HG02970 (cell line): ENCODE data around the gene TRIP13.

Experiments
- ATAC-seq: cut with Tn5 transposase; IDR thresholded peaks from one replicate; pipeline ENCODE4 v1.9.1; 2021; ENCODE audit warnings: mild to moderate bottlenecking, moderate library complexity, moderate number of reproducible peaks; ENCODE audit not compliant: unreplicated experiment, low FRiP score

The TRIP13 gene

DNA sequence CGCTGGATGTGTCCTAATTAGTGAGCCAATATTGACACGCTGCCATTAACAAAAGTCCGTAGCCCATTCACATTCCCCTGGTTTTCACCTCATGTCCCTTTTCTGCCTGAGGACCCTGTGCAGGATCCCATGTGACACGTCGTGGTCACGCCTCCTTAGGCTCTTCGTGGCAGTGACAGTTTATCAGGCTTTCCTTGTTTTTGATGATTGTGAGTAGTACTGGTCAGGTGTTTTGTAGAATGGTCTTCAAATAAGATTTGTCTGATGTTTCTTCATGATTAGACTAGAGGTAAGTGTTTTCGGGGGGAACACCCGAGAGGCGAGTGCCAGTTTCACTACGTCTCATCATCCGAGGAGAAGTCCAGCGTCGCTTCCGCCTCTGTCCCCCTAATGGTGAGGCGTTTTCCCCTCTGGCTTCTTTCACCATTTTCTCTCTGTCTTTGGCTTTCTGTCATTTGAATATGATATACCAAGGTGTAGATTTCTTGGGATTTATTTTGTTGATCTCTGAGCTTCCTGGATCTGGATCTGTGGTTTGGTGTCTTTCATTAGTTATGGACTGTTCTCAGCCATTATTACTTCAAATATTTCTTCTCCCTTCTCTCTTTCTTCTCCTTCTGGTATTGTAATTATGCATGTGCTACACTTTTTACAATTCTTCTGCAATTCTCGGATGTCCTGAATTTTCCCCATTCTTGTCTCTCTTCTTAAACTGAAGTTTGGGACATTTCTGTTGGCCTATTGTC is 57.3 kb downstream of the TRIP13 start:
- no peak for ATAC-seq

- no peak for ATAC-seq
Observed at GRCh38 chr5:951940-952596, 59.4 kb downstream of the TRIP13 start.

- no peak for ATAC-seq
Observed at GRCh38 chr5:952597-953271, 60.0 kb downstream of the TRIP13 start.

GRCh38 chr5:953535-954449 is 61.1 kb downstream of the TRIP13 start:
- ATAC-seq, result no peak

DNA sequence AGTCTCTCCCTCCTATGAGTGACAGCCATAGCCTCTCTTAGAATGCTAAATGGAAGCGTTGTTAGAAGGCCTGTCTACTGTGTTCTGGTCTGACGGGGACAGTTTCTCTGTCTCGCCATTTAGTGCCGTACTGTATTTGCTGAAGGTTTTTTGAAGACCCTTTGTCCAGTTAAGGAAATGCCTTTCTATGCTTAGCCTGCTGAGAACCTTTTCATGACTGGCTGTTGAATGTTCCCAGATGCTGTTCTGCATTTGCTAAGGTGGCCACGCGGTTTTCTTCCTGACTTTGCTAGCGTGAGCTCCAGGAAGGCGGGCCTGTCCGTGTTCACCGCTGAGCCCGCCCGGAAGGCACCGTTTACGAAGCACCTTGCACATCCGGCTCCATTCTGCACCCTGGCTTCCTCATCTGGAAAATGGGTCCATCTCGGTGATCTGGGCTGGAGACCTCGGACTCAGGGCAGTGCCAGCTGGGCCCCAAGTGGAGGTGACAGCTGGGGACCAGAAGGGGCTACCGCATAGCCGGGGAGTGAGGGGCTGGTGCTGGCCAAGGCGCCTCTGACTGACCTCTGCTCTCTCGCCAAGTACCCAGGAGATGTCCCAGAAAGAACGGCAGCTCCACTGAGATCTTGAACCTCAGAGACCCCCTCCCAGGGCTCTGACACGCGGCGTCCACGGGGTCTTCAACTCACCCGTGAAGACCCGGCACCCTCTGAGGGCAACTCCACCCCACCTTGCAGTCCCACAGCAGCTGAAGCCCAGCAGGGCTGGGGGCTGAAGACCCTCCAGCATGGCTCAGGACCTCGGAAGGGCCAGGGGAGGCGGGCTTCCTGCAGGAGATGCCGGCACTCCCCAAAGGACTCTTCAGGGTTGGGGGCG is 63.4 kb downstream of the TRIP13 start:
- no peak for ATAC-seq

DNA sequence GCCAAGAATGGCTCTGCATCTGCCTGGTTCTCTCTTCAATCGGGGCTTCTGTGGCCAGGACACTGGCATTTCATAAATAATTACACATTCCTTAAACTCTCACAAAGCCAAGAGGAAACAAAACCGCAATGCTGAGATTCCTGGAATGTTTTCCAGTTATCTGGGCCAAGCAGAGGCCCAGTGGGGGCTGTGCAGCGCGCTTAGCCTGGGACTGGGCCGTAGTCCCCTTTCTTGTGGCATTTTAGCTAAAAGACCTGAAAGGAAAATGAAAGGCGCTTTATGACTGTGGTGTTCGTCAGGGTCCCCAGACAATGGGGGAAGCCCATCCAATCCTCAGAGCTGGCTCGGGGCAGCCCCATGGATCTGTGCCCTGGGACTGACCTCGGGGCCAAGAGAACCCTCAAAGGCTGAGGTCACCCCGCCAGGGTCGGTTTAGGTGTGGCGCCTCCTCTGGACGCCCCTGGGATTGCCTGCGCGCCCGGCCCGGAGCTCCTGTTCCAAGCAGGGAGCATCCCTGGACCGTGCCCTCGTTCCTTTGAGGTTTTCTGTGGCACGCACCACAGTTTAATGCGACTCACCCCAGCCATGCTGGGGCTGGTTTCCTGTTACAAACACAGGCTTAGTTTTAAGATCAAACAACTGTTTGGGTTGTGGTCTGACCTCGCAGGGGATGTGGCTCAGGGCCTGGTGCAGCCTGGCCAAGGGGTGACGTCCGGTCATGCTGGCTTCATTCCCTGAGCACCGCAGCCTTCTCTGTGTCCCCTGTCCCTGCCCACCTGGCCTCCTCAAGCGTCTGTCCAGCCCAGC is 64.5 kb downstream of the TRIP13 start:
- ATAC-seq, result peak; percentile 66

GRCh38 chr5:957748-958485 is 65.2 kb downstream of the TRIP13 start:
- ATAC-seq, result no peak

DNA sequence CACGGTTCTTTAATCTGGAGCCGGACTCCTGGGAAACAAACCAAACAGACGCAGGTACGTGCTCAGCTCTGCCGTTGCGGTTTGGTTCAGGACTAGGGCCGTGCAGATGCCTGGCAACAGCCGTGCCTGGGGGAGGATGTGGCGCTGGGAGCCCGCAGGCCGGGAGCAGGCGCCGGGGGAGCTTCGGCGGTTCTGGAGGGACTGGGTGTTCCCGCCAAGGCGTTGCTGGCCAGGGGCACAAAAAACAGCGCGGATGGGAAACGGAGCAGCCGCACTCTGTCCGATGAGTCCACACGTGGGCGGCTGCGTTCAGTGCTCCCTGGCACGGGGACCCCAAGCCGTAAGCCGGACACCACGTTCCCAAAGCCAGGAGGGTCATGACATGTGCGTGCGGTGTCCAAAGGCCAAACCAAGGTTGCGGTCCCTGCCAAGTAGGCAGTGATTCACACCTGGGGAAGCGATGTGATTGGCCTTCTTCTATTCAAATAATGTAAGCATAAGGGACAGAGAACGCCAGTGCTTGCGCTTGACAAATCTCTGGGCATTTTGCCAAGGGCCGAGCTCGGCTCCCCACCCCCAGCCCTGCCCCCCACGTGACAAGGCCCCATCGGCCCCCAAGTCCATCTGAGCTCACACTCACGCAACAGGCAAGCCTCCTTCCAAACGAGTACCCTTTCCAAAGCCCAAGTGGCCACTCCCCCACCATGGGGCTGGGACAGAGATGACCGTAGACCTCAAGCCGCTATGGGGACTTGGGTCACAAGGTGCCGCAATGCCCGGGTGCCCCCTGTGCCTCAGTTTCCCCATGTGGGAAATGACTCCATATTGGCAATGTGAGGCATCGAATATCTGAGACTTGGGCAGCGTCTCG is 66.3 kb downstream of the TRIP13 start:
- no peak for ATAC-seq

GRCh38 chr5:959581-960531 is 67.2 kb downstream of the TRIP13 start:
- no peak for ATAC-seq

DNA sequence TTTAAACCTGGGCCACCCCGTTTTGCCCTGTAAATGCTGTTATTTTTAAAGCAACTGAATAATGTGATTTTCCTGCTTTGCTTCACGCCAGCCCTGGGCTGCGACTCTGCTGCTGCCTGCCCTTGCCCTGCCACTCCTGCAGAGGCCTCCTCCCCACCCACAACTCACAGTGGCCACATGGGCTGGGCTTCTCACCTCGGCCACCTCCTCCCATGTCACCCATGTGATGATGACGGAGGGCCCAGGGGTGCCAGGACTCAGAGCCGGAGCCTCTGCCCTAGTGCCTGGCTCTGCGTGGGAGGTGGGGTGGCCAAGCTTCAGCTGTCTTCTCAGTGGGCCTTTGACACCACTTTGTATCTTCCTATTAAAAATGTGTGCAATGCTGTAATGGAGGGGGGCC is 67.9 kb downstream of the TRIP13 start:
- no peak for ATAC-seq

- no peak for ATAC-seq
Observed at GRCh38 chr5:961002-961710, 68.5 kb downstream of the TRIP13 start.

- ATAC-seq, result no peak
Observed at GRCh38 chr5:961711-962240, 69.1 kb downstream of the TRIP13 start.

DNA sequence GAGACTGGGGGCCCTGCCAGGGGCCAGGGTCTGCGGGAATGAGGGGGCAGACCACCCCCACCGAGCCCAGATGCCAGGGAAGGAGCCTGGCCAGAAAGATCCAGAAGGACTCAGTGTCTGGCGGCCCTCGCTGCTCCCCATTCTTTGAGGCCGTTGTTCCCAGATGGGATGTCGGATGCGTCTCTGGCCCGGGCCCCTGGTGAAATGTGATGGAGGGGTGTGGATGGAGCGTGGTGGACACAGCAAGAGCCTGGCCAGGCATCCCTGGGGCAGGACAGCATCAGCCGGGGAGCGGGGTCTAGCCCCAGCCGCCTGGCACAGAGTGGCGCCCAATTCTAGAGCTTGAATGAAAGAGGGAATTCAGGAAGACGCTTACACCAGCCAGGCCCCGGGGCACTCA is 69.7 kb downstream of the TRIP13 start:
- ATAC-seq, result no peak

DNA sequence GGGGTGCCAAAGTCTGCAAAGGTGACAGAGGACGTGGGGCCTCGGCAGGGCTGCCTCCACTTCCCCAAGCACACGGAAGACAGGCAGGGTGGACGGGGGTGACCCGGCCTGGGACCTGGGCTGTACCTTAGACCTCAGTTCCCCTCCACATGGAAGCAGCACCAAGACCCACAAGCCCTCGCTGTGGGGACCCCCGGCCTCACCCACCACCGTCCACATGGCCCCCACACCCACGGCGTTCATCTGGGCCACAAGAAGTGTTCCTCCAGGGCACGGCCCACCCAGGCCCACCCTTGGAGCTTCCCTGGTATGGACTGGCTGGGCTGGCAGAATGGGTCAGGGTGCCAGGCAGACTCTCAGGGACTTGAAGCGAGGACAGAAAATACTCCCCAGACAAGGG is 70.1 kb downstream of the TRIP13 start:
- ATAC-seq, result no peak

- no peak for ATAC-seq
Observed at GRCh38 chr5:963310-963672, 70.6 kb downstream of the TRIP13 start.
